ENCODE results near the gene PTPRT.

Gene PTPRT

GRCh38 chr20:42336576-42336975, 853.1 kb downstream of the PTPRT start:
- Histone ChIP-seq H3K4me3 (ENCODE audit: low read depth, low read length) (no peak overlapping the region), H3K27ac (ENCODE audit: low read depth, low read length) (no peak overlapping the region), H3K36me3 (ENCODE audit: control insufficient read depth, insufficient read depth, low read length) (no peaks in the 10 kb centered on the region), H3K27me3 (ENCODE audit: control insufficient read depth, insufficient read depth, low read length) (no peaks in the 10 kb centered on the region), H3K9ac (ENCODE audit: low read depth, low read length) (no peak overlapping the region), H3K9me3 (ENCODE audit: control insufficient read depth, insufficient read depth, low read length) (no peaks in the 10 kb centered on the region), H3K4me1 (ENCODE audit: control insufficient read depth, insufficient read depth, low read length) (no peaks in the 10 kb centered on the region)

GRCh38 chr20:42319252-42320013, 870.3 kb downstream of the PTPRT start:
- H3K27ac ChIP-seq (ENCODE audit: low read depth, low read length) = no peak overlapping the region
- H3K4me1 ChIP-seq (ENCODE audit: control insufficient read depth, insufficient read depth, low read length) = peaks cover 6% of the 10 kb centered on the region; the same call in 1 of the 2 replicates
- H3K36me3 ChIP-seq (ENCODE audit: control insufficient read depth, insufficient read depth, low read length) = no peaks in the 10 kb centered on the region
- no peak overlapping the region for H3K9ac ChIP-seq (ENCODE audit: low read depth, low read length)
- no peak overlapping the region for H3K4me3 ChIP-seq (ENCODE audit: low read depth, low read length)
- H3K27me3 ChIP-seq (ENCODE audit: control insufficient read depth, insufficient read depth, low read length) = no peaks in the 10 kb centered on the region
- H3K9me3 ChIP-seq (ENCODE audit: control insufficient read depth, insufficient read depth, low read length) = no peaks in the 10 kb centered on the region

- no peaks in the 10 kb centered on the region for H3K27me3 ChIP-seq (ENCODE audit: control insufficient read depth, insufficient read depth, low read length)
- H3K27ac ChIP-seq (ENCODE audit: low read depth, low read length) = no peak overlapping the region
- H3K36me3 ChIP-seq (ENCODE audit: control insufficient read depth, insufficient read depth, low read length) = no peaks in the 10 kb centered on the region
- peaks cover 13% of the 10 kb centered on the region; the same call in 1 of the 2 replicates for H3K4me1 ChIP-seq (ENCODE audit: control insufficient read depth, insufficient read depth, low read length)
- no peak overlapping the region for H3K4me3 ChIP-seq (ENCODE audit: low read depth, low read length)
- no peaks in the 10 kb centered on the region for H3K9me3 ChIP-seq (ENCODE audit: control insufficient read depth, insufficient read depth, low read length)
- H3K9ac ChIP-seq (ENCODE audit: low read depth, low read length) = no peak overlapping the region
Measured at GRCh38 chr20:42313704-42314103, 876.0 kb downstream of the PTPRT start.

- Histone ChIP-seq H3K36me3 (ENCODE audit: control insufficient read depth, insufficient read depth, low read length) (no peaks in the 10 kb centered on the region), H3K4me1 (ENCODE audit: control insufficient read depth, insufficient read depth, low read length) (0 out of 2 replicates have a peak, but pooled peaks cover 12% of the 10 kb centered on the region), H3K27me3 (ENCODE audit: control insufficient read depth, insufficient read depth, low read length) (no peaks in the 10 kb centered on the region), H3K9ac (ENCODE audit: low read depth, low read length) (no peak overlapping the region), H3K27ac (ENCODE audit: low read depth, low read length) (no peak overlapping the region), H3K4me3 (ENCODE audit: low read depth, low read length) (no peak overlapping the region), H3K9me3 (ENCODE audit: control insufficient read depth, insufficient read depth, low read length) (no peaks in the 10 kb centered on the region; the same call in 1 of the 2 replicates)
Measured at GRCh38 chr20:42309050-42309449, 880.7 kb downstream of the PTPRT start.

GRCh38 chr20:42308171-42308570, 881.5 kb downstream of the PTPRT start:
- Histone ChIP-seq H3K27ac (ENCODE audit: low read depth, low read length) (no peak overlapping the region), H3K4me1 (ENCODE audit: control insufficient read depth, insufficient read depth, low read length) (0 out of 2 replicates have a peak, but pooled peaks cover 12% of the 10 kb centered on the region), H3K9ac (ENCODE audit: low read depth, low read length) (no peak overlapping the region), H3K4me3 (ENCODE audit: low read depth, low read length) (no peak overlapping the region), H3K36me3 (ENCODE audit: control insufficient read depth, insufficient read depth, low read length) (no peaks in the 10 kb centered on the region), H3K27me3 (ENCODE audit: control insufficient read depth, insufficient read depth, low read length) (no peaks in the 10 kb centered on the region), H3K9me3 (ENCODE audit: control insufficient read depth, insufficient read depth, low read length) (no peaks in the 10 kb centered on the region; the same call in 1 of the 2 replicates)

- H3K27ac ChIP-seq (ENCODE audit: low read depth, low read length) = no peak overlapping the region
- H3K9ac ChIP-seq (ENCODE audit: low read depth, low read length) = no peak overlapping the region
Measured at GRCh38 chr20:42295592-42295991, 894.1 kb downstream of the PTPRT start.

GRCh38 chr20:42294976-42295375, 894.7 kb downstream of the PTPRT start:
- Histone ChIP-seq H3K4me1 (ENCODE audit: control insufficient read depth, insufficient read depth, low read length) (no peaks in the 10 kb centered on the region), H3K9me3 (ENCODE audit: control insufficient read depth, insufficient read depth, low read length) (no peaks in the 10 kb centered on the region), H3K36me3 (ENCODE audit: control insufficient read depth, insufficient read depth, low read length) (no peaks in the 10 kb centered on the region), H3K27me3 (ENCODE audit: control insufficient read depth, insufficient read depth, low read length) (no peaks in the 10 kb centered on the region), H3K9ac (ENCODE audit: low read depth, low read length) (no peak overlapping the region), H3K4me3 (ENCODE audit: low read depth, low read length) (no peak overlapping the region), H3K27ac (ENCODE audit: low read depth, low read length) (no peak overlapping the region)

More at GRCh38 chr20:42295592-42295991, 894.1 kb downstream of the PTPRT start:
- no peaks in the 10 kb centered on the region for H3K27me3 ChIP-seq (ENCODE audit: control insufficient read depth, insufficient read depth, low read length)
- H3K4me1 ChIP-seq (ENCODE audit: control insufficient read depth, insufficient read depth, low read length) = no peaks in the 10 kb centered on the region
- H3K4me3 ChIP-seq (ENCODE audit: low read depth, low read length) = no peak overlapping the region
- no peaks in the 10 kb centered on the region for H3K36me3 ChIP-seq (ENCODE audit: control insufficient read depth, insufficient read depth, low read length)
- no peaks in the 10 kb centered on the region for H3K9me3 ChIP-seq (ENCODE audit: control insufficient read depth, insufficient read depth, low read length)

- H3K27ac ChIP-seq (ENCODE audit: low read depth, low read length) = no peak overlapping the region
- H3K9me3 ChIP-seq (ENCODE audit: control insufficient read depth, insufficient read depth, low read length) = no peaks in the 10 kb centered on the region
- H3K9ac ChIP-seq (ENCODE audit: low read depth, low read length) = no peak overlapping the region
- no peak overlapping the region for H3K4me3 ChIP-seq (ENCODE audit: low read depth, low read length)
- H3K36me3 ChIP-seq (ENCODE audit: control insufficient read depth, insufficient read depth, low read length) = no peaks in the 10 kb centered on the region
- H3K4me1 ChIP-seq (ENCODE audit: control insufficient read depth, insufficient read depth, low read length) = no peaks in the 10 kb centered on the region
- no peaks in the 10 kb centered on the region for H3K27me3 ChIP-seq (ENCODE audit: control insufficient read depth, insufficient read depth, low read length)
Measured at GRCh38 chr20:42281801-42282200, 907.9 kb downstream of the PTPRT start.

GRCh38 chr20:42276718-42277602, 912.7 kb downstream of the PTPRT start:
- H3K27me3 ChIP-seq (ENCODE audit: control insufficient read depth, insufficient read depth, low read length) = no peaks in the 10 kb centered on the region
- H3K27ac ChIP-seq (ENCODE audit: low read depth, low read length) = no peak overlapping the region

GRCh38 chr20:42274986-42275385, 914.7 kb downstream of the PTPRT start:
- H3K27me3 ChIP-seq (ENCODE audit: control insufficient read depth, insufficient read depth, low read length) = no peaks in the 10 kb centered on the region
- no peaks in the 10 kb centered on the region for H3K9me3 ChIP-seq (ENCODE audit: control insufficient read depth, insufficient read depth, low read length)
- peaks cover 9% of the 10 kb centered on the region; the same call in 1 of the 2 replicates for H3K4me1 ChIP-seq (ENCODE audit: control insufficient read depth, insufficient read depth, low read length)
- no peak overlapping the region for H3K4me3 ChIP-seq (ENCODE audit: low read depth, low read length)
- no peaks in the 10 kb centered on the region for H3K36me3 ChIP-seq (ENCODE audit: control insufficient read depth, insufficient read depth, low read length)
- H3K27ac ChIP-seq (ENCODE audit: low read depth, low read length) = peak overlapping the region; percentile 42
- H3K9ac ChIP-seq (ENCODE audit: low read depth, low read length) = no peak overlapping the region

More at GRCh38 chr20:42276718-42277602, 912.7 kb downstream of the PTPRT start:
- Histone ChIP-seq H3K9ac (ENCODE audit: low read depth, low read length) (no peak overlapping the region), H3K36me3 (ENCODE audit: control insufficient read depth, insufficient read depth, low read length) (no peaks in the 10 kb centered on the region), H3K4me3 (ENCODE audit: low read depth, low read length) (no peak overlapping the region), H3K4me1 (ENCODE audit: control insufficient read depth, insufficient read depth, low read length) (peaks cover 9% of the 10 kb centered on the region; the same call in 1 of the 2 replicates), H3K9me3 (ENCODE audit: control insufficient read depth, insufficient read depth, low read length) (no peaks in the 10 kb centered on the region)

- no peaks in the 10 kb centered on the region for H3K36me3 ChIP-seq (ENCODE audit: control insufficient read depth, insufficient read depth, low read length)
- no peaks in the 10 kb centered on the region for H3K9me3 ChIP-seq (ENCODE audit: control insufficient read depth, insufficient read depth, low read length)
- H3K9ac ChIP-seq (ENCODE audit: low read depth, low read length) = no peak overlapping the region
- H3K27ac ChIP-seq (ENCODE audit: low read depth, low read length) = no peak overlapping the region
- H3K4me3 ChIP-seq (ENCODE audit: low read depth, low read length) = no peak overlapping the region
- peaks cover 9% of the 10 kb centered on the region; the same call in 1 of the 2 replicates for H3K4me1 ChIP-seq (ENCODE audit: control insufficient read depth, insufficient read depth, low read length)
- no peaks in the 10 kb centered on the region for H3K27me3 ChIP-seq (ENCODE audit: control insufficient read depth, insufficient read depth, low read length)
Measured at GRCh38 chr20:42272516-42272915, 917.2 kb downstream of the PTPRT start.

Data from HUES48 (cell line).